H1 (cell line): ENCODE results near the gene KCNJ10. TPM values are rescaled to one million over a fixed set of nuclear protein-coding genes. Genes with fewer than 3 reads are reported as not detected.

ENCODE experiments used
- CHD1 ChIP-seq: IDR thresholded peaks from 2 replicates; pipeline ENCODE4 v1.6.1; 2012; ENCODE audit warnings: low read depth, low read length, improper control_type of control experiment
- EGR1 ChIP-seq: IDR thresholded peaks from 2 replicates; pipeline ENCODE4 v1.6.1; 2011; ENCODE audit warnings: low read depth, low read length, borderline replicate concordance
- GTF2F1 ChIP-seq: IDR thresholded peaks from 2 replicates; pipeline ENCODE4 v1.6.1; 2012; ENCODE audit warnings: low read depth, low read length, improper control_type of control experiment, borderline replicate concordance
- KDM1A ChIP-seq: fragments of 200-600, 300-600 bp; sonication (generic); IDR thresholded peaks from 2 replicates; pipeline ENCODE4 v1.7.1; 2016; ENCODE audit warnings: mild to moderate bottlenecking, low read length, borderline replicate concordance
- SP2 ChIP-seq: IDR thresholded peaks from 2 replicates; pipeline ENCODE4 v1.6.1; 2012; ENCODE audit warnings: mild to moderate bottlenecking, low read length, inconsistent platforms
- SUZ12 ChIP-seq: fragments of 200-600 bp; sonication (generic); IDR thresholded peaks from 2 replicates; pipeline ENCODE4 v1.6.1; 2012; ENCODE audit warnings: mild to moderate bottlenecking, inconsistent platforms, low read length, moderate library complexity, mixed read lengths
- TAF7 ChIP-seq: optimal IDR thresholded peaks from 2 replicates; pipeline ENCODE3; 2011; ENCODE audit warnings: low read depth, mild to moderate bottlenecking, inconsistent platforms, low read length, moderate library complexity, borderline replicate concordance
- TBP ChIP-seq: IDR thresholded peaks from 2 replicates; pipeline ENCODE4 v1.6.1; 2011; ENCODE audit warnings: low read depth, low read length, improper control_type of control experiment
- TCF12 ChIP-seq: IDR thresholded peaks from 2 replicates; pipeline ENCODE4 v1.6.1; 2011; ENCODE audit warnings: low read depth, mild to moderate bottlenecking, low read length
- polyA plus RNA-seq, 7 experiments: library from polyadenylated mRNA; depleted of rRNA in 3 of 7; stranded (reverse) in 5 of 7; unstranded in 2 of 7; fragments of >200 nt in 5 of 7; fragments of 200-250 nt in 2 of 7; gene quantifications; 1 replicate in 5 of 7; 2 replicates in 1 of 7; 4 replicates in 1 of 7; pipeline versions ENCODE4 v1.2.1 to v1.2.3, GENCODE V29; 2011 to 2013; ENCODE audit warnings: missing spikeins in 2 of 7, mixed read lengths in 2 of 7
- total RNA-seq: library from RNA; stranded (reverse); fragmentation: NEBNext Ultra II Directional; extraction: Animal tissue kit (Norgen Biotek cat#: 25700); gene quantifications from 2 replicates; pipeline ENCODE4 v1.2.1, GENCODE V29; 2021
- TF ChIP-seq, protein P1 (sequence below): fragments of 300-600 bp; sonication (generic); IDR thresholded peaks from 2 replicates; pipeline ENCODE4 v1.7.1; 2012; ENCODE audit warnings: low read length, moderate library complexity, mild to moderate bottlenecking, inconsistent platforms; ENCODE audit not compliant: insufficient replicate concordance

KCNJ10 gene
- total and polyA plus RNA-seq, 2 of the 8 experiments (the other 6 are each of a cell fraction or from before 2014, with no cell fraction given) = 1.7 to 2.4 TPM

DNA sequence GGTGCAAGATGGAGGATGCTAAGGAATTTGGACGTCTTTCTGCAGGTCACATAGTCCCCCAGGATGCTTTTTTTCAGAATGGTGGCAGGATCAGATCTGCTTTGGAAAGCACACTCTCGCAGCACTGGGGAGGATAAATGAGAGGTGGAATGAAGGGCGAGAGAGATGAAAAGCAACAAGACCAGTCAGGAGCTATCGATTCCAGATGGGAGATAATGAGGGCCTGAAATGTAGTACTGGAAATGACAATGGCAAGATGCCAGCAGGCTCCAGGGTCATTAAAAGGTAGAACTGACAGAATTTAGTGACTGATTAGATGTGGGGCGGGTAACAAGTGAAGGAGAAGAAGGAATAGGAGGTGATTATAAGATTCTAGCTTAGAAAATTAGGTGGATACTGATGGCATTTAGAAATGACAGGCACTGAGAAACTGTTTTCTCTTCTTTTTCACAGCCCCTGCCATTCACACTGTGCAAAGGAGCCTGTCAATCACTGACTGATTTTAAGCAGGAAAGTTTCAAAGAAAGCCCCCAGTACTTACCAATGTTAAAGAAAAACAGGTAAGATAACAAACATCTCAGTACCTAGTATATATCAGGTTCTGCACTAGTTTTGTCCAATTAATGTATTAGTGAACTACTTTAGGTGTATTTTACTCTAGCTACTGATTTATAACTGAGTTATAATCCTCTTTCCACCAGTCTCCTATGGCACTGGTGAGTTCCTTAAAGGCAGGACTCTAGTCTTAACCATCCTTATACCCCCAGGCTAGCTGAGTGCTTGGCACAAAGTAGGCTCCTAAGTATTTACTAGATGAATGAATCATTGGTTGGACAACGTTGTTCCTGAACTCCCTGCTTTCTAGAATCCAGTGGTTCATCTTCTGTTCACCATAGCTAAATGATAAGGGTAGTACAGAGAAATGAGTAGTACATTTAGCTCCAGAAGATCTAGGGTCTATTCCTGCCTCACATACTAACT, 47.3 kb downstream of the KCNJ10 start (continued):
- TF ChIP-seq, protein P1, sequence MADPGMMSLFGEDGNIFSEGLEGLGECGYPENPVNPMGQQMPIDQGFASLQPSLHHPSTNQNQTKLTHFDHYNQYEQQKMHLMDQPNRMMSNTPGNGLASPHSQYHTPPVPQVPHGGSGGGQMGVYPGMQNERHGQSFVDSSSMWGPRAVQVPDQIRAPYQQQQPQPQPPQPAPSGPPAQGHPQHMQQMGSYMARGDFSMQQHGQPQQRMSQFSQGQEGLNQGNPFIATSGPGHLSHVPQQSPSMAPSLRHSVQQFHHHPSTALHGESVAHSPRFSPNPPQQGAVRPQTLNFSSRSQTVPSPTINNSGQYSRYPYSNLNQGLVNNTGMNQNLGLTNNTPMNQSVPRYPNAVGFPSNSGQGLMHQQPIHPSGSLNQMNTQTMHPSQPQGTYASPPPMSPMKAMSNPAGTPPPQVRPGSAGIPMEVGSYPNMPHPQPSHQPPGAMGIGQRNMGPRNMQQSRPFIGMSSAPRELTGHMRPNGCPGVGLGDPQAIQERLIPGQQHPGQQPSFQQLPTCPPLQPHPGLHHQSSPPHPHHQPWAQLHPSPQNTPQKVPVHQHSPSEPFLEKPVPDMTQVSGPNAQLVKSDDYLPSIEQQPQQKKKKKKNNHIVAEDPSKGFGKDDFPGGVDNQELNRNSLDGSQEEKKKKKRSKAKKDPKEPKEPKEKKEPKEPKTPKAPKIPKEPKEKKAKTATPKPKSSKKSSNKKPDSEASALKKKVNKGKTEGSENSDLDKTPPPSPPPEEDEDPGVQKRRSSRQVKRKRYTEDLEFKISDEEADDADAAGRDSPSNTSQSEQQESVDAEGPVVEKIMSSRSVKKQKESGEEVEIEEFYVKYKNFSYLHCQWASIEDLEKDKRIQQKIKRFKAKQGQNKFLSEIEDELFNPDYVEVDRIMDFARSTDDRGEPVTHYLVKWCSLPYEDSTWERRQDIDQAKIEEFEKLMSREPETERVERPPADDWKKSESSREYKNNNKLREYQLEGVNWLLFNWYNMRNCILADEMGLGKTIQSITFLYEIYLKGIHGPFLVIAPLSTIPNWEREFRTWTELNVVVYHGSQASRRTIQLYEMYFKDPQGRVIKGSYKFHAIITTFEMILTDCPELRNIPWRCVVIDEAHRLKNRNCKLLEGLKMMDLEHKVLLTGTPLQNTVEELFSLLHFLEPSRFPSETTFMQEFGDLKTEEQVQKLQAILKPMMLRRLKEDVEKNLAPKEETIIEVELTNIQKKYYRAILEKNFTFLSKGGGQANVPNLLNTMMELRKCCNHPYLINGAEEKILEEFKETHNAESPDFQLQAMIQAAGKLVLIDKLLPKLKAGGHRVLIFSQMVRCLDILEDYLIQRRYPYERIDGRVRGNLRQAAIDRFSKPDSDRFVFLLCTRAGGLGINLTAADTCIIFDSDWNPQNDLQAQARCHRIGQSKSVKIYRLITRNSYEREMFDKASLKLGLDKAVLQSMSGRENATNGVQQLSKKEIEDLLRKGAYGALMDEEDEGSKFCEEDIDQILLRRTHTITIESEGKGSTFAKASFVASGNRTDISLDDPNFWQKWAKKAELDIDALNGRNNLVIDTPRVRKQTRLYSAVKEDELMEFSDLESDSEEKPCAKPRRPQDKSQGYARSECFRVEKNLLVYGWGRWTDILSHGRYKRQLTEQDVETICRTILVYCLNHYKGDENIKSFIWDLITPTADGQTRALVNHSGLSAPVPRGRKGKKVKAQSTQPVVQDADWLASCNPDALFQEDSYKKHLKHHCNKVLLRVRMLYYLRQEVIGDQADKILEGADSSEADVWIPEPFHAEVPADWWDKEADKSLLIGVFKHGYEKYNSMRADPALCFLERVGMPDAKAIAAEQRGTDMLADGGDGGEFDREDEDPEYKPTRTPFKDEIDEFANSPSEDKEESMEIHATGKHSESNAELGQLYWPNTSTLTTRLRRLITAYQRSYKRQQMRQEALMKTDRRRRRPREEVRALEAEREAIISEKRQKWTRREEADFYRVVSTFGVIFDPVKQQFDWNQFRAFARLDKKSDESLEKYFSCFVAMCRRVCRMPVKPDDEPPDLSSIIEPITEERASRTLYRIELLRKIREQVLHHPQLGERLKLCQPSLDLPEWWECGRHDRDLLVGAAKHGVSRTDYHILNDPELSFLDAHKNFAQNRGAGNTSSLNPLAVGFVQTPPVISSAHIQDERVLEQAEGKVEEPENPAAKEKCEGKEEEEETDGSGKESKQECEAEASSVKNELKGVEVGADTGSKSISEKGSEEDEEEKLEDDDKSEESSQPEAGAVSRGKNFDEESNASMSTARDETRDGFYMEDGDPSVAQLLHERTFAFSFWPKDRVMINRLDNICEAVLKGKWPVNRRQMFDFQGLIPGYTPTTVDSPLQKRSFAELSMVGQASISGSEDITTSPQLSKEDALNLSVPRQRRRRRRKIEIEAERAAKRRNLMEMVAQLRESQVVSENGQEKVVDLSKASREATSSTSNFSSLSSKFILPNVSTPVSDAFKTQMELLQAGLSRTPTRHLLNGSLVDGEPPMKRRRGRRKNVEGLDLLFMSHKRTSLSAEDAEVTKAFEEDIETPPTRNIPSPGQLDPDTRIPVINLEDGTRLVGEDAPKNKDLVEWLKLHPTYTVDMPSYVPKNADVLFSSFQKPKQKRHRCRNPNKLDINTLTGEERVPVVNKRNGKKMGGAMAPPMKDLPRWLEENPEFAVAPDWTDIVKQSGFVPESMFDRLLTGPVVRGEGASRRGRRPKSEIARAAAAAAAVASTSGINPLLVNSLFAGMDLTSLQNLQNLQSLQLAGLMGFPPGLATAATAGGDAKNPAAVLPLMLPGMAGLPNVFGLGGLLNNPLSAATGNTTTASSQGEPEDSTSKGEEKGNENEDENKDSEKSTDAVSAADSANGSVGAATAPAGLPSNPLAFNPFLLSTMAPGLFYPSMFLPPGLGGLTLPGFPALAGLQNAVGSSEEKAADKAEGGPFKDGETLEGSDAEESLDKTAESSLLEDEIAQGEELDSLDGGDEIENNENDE = no peak
- TF ChIP-seq TCF12 (no peak), TBP (no peak), EGR1 (no peak), SP2 (no peak), CHD1 (no peak), KDM1A (no peak), TAF7 (no peak), GTF2F1 (no peak), SUZ12 (no peak)
